Measurements from ENCODE around the gene GBX1.

DNA sequence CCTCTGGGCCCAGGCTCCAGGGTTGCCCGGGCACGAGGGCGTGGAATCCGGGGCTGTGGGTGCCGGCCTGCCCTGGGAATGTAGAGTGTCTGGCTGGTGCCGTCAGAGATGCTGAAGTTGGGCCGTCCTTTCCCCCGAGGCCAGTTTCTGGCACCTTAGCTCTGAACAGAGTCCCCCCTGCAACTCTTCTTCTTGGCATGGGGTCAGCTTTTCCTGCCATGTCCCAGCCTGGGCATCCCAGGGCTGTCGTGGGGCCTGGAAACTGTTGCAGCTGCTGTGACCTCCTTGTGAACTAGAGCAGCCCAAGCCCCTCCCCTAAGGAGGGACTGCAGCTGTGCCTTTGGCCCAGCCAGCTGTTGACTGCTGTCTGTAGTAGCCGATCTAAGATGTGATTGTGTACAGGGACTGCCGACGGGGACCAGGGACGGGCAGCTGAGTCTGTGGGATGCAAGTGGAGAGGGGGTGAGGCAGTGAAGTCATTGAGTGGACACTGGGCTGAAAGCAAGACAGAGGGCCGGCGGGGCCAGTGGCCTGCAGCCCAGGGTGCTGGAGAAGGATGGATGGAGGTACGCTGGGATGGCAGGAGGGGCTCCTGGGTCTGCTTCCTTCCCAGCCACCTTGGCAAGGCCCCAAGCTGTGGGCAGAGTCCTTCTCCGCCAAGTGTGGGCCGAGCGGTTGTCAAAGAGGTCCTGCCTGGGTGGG lies 35.8 kb downstream of the GBX1 start:
- TF ChIP-seq CTCF (IDR thresholded peaks at IDR 0.05) (no peak), EZH2phosphoT487 (IDR thresholded peaks at IDR 0.05) (no peak)

All from neural progenitor cell (in vitro differentiated cells).